ENCODE measurements around the gene PKHD1.

GRCh38 chr6:52124126-52125121, 37.0 kb upstream of the PKHD1 start:
- TF ChIP-seq POLR2A (IDR thresholded peaks at IDR 0.05) (no peak), CTCF (IDR thresholded peaks at IDR 0.05) (no peak)

Data from suprapubic skin (tissue), 3 donors.